Pancreas (tissue), 10 donors: ENCODE results near the gene PAM16. TPM values are rescaled to one million over a fixed set of nuclear protein-coding genes. Genes with fewer than 3 reads are reported as not detected.

Experiments
- ATAC-seq, 4 donors: fragments of 200-7000 bp; cut with Tn5 transposase; one replicate each; pipeline versions ENCODE4 v1.8.0 to v1.9.1; 2020; ENCODE audit warnings: mild to moderate bottlenecking in 4 of 4, moderate library complexity in 4 of 4
- DNase-seq, 6 donors: peaks; one replicate each; pipeline ENCODE4 v3.0.0-alpha.2; 2020
- FAIRE-seq: peaks from 2 replicates; lab custom pipeline; 2012; peaks lifted over from hg19 to GRCh38; lab: Jason Lieb, UNC
- H3K27ac ChIP-seq, 4 donors: fragments of 200-600 bp; sonication (generic); 1 replicate in 3 of 4; 2 replicates in 1 of 4; pipeline versions ENCODE4 v1.5.0 to v1.8.0; 2020
- H3K27me3 ChIP-seq, 4 donors: fragments of 200-600 bp; one replicate each; pipeline ENCODE4 v1.8.0; 2021
- H3K36me3 ChIP-seq, 3 donors: fragments of 200-600 bp; sonication (generic) in 1 of 3; one replicate each; pipeline versions ENCODE4 v1.5.0 to v1.8.0; 2020 to 2021
- H3K4me1 ChIP-seq, 3 donors: fragments of 200-600 bp; one replicate each; pipeline ENCODE4 v1.8.0; 2021
- H3K4me3 ChIP-seq, 4 donors: fragments of 200-600 bp; sonication (generic) in 2 of 4; one replicate each; pipeline versions ENCODE4 v1.5.0 to v1.8.0; 2020 to 2021
- H3K9me3 ChIP-seq, 4 donors: fragments of 200-600 bp; one replicate each; pipeline ENCODE4 v1.8.0; 2021
- WGBS, 2 donors: extraction: QIAGEN DNeasy Blood & Tissue Kit; methylation state at CpG; one replicate each; pipeline ENCODE4 v1.1.7; 2013; 5-methylcytosine and 5-hydroxymethylcytosine counted together
- intact Hi-C, 3 donors: fragments of 100-400 bp; cut with DNase I; formaldehyde crosslinking; loops; one replicate each; pipeline versions ENCODE4 v1.11.1 to v1.14.2; 2022
- polyA plus RNA-seq, 2 donors: library from polyadenylated mRNA; stranded (reverse); fragments of 200-250 nt; gene quantifications; one replicate each; pipeline ENCODE4 v1.2.3, GENCODE V29; 2013
- total RNA-seq, 6 donors: library from RNA; stranded (reverse); fragmentation: NEBNext Ultra II Directional in 4 of 6; extraction: Animal tissue kit (Norgen Biotek cat#: 25700) in 4 of 6; gene quantifications; one replicate each; pipeline versions ENCODE4 v1.2.1 to v1.2.4, GENCODE V29; 2021 to 2023
- TF ChIP-seq, protein P1 (sequence below), 4 donors: fragments of 200-600 bp; sonication (generic) in 3 of 4; IDR thresholded peaks; one replicate each; pipeline versions ENCODE4 v1.5.0 to v1.8.0; 2021; ENCODE audit warnings: antibody characterized with exemption in 4 of 4
- donor health status: healthy with polysubstance abuse.
- donor health status: DM: no; HTN: no; CAD: no; lungs with moderate emphysema.
- donor health status: DM: no; HTN: no; CAD: no.
- donor health status: control.
- donor health status: control.
- donor health status: Bipolar disorder and iron deficiency.
- donor health status: DM: yes; HTN: yes; CAD: no.
- donor health status: DM: no; HTN: no; CAD: no.
- donor health status: DM: no; HTN: no; CAD: no.
- donor health status: DM: yes; HTN: yes; CAD: no.

Gene PAM16
- total and polyA plus RNA-seq, 8 donors, result 12.2 to 106 (median 27.2) TPM

DNA sequence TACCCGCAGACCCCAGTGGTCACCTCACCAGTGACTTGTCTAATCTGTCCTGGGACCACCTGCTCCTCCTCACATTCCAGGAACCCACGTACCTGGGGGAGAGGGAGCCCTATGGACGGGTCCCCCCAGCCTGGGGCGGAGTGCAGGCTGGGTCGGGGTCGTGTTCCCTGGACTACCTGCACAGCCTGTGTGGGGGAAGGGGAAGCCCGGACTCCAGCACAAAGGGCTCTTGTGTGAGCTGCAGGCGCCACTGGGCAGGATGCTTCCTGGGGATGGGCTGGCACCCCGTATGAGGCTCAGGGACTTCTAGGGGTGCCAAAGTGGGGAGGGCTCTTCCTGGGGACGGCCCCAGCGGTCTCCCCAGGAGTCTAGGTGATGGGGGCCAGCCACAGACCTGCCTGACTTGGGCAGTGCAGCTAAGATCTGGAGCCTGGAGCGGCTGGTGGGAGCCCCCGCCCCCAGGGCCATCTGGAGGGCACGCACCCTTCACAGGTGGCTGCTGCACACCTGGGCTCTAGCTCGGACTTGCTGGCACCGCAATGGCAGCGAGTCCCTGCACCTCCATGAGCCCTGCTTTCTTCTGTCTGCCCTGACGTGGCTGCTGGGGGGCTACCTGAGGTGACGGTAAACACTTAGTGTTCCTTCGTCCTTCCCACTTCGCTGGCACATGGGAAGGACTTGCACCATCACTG is 28.0 kb upstream of the PAM16 start:
- peak in 2 of 6 donors; percentile 32 to 64 for DNase-seq
- no peak for ATAC-seq
- TF ChIP-seq, protein P1, sequence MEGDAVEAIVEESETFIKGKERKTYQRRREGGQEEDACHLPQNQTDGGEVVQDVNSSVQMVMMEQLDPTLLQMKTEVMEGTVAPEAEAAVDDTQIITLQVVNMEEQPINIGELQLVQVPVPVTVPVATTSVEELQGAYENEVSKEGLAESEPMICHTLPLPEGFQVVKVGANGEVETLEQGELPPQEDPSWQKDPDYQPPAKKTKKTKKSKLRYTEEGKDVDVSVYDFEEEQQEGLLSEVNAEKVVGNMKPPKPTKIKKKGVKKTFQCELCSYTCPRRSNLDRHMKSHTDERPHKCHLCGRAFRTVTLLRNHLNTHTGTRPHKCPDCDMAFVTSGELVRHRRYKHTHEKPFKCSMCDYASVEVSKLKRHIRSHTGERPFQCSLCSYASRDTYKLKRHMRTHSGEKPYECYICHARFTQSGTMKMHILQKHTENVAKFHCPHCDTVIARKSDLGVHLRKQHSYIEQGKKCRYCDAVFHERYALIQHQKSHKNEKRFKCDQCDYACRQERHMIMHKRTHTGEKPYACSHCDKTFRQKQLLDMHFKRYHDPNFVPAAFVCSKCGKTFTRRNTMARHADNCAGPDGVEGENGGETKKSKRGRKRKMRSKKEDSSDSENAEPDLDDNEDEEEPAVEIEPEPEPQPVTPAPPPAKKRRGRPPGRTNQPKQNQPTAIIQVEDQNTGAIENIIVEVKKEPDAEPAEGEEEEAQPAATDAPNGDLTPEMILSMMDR (IDR thresholded peaks at IDR 0.05), result no peak
- FAIRE-seq, result no peak
- intact Hi-C loops, result no loop called here
- no peaks in the 10 kb centered on the region for H3K9me3 ChIP-seq
- H3K4me3 ChIP-seq, result no peak overlapping the region
- WGBS, 2 donors, result 81 to 84% methylated on average over 20 to 21 of the region's 21 CpGs
- H3K36me3 ChIP-seq, result peaks cover 0 to 20% (median 0%) of the 10 kb centered on the region in 3 donors
- peaks cover 0 to 21% (median 21%) of the 10 kb centered on the region in 3 donors for H3K4me1 ChIP-seq
- H3K27me3 ChIP-seq, result no peaks in the 10 kb centered on the region
- H3K27ac ChIP-seq, result no peak overlapping the region

DNA sequence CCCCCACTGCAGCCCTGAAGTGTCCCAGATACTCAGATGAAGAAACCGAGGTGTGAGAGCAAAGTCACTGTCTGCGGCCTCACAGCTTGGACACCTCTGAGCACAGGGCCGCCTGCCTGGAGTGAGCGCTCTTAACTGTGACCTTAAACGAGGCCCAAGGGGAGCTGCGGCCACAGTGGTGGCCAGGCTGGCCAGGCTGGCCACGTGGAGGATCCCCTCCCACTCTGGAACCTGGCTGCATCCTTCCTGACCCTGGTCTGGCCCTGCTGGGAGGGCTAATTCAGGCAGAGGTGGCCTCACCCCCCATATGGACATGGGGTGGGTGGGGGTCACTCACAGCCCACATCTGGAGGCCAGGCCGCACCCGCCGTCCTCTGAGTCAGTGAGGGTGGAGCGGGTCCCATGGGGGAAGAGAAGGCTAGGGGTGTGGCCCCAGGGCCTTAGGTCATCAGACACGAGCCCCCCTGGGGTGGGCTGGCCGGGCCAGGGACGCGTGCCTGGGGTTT is 27.1 kb upstream of the PAM16 start:
- Histone ChIP-seq H3K27me3 (no peaks in the 10 kb centered on the region), H3K36me3 (peaks cover 0 to 12% (median 0%) of the 10 kb centered on the region in 3 donors), H3K4me1 (peaks cover 0 to 25% (median 24%) of the 10 kb centered on the region in 3 donors), H3K27ac (no peak overlapping the region), H3K4me3 (no peak overlapping the region), H3K9me3 (no peaks in the 10 kb centered on the region)
- DNase-seq, result peak in 2 of 6 donors; percentile 27 to 70
- intact Hi-C loops, result no loop called here
- no peak for FAIRE-seq
- TF ChIP-seq, protein P1 (IDR thresholded peaks at IDR 0.05), result no peak
- ATAC-seq, result no peak
- WGBS, 2 donors, result 83 to 92% methylated on average over 15 of the region's 15 CpGs

DNA sequence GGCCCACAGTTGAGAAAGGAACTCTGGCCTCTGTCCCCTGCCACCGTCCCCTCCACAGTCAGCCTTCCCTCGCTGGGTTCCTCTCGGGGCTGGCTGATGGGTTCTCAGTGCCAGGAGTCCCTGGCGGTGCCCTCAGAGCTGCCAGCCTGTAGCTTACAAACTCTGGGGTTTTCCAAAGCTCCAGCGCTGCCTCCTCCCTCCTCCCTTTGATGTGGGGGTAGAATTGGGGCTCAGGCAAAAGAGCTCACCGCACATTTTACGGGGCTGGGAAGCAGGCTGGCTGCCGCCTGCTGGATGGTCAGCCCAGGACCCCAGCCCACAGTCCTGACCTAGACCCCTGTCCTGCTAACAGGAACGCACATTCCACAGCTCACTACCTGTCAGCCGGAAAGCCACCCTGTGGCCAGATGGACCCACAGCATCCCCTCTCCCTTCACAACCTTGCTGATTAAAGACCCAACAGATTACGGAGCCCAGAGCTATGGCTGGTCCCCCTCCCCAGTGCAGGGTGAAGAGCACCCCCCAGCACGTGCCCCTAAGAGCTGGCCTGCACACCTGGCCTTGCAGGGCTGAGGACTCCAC is 26.5 kb upstream of the PAM16 start:
- DNase-seq, result peak in 1 of 6 donors; percentile 60
- WGBS, 2 donors, result 62 to 68% methylated on average over 12 of the region's 12 CpGs
- ATAC-seq, result peak in 1 of 4 donors; percentile 6
- H3K27me3 ChIP-seq, result no peaks in the 10 kb centered on the region
- H3K9me3 ChIP-seq, result no peaks in the 10 kb centered on the region
- intact Hi-C loops, result no loop called here
- peaks cover 0 to 25% (median 24%) of the 10 kb centered on the region in 3 donors for H3K4me1 ChIP-seq
- H3K36me3 ChIP-seq, result peaks cover 0 to 7% (median 0%) of the 10 kb centered on the region in 3 donors
- no peak for FAIRE-seq
- peak overlapping the region in 3 of 4 donors; percentile 33 to 92 (median 86) for H3K27ac ChIP-seq
- TF ChIP-seq, protein P1 (IDR thresholded peaks at IDR 0.05), result no peak
- H3K4me3 ChIP-seq, result no peak overlapping the region

DNA sequence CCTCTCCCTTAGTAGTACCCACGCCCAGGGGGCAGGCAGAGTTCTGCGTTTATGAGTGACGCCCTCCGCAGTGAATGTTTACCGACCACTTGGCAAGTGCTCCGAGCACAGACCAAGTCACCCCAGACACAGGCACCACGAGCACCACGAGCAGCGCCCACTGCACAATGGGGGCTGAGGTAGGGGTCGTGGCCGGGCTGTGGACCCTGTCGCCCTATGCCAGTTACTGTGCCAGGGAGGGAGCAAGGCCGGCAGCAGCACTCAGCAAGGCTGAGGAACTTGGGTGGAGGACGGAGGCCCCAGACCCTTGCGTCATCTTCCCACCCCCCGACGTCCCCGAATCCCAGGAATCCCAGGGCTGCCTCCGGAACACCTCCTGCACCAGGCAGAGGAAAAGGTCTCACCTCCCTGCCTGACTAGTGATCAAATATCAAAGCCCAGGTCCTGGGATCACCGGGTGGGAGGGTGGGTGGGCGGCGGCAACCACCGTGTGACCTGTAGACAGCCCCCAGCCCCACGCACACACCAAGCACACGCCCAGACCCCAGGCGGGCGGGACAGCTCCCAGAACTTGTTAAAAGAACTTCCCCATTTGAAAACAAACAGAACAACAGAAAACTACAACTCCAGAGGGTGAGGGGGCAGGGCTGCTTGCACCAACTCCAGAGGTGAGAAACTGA is 25.9 kb upstream of the PAM16 start:
- H3K36me3 ChIP-seq, result peaks cover 0 to under 1% (median 0%) of the 10 kb centered on the region in 3 donors
- no peaks in the 10 kb centered on the region for H3K9me3 ChIP-seq
- 77 to 79% methylated on average over 27 of the region's 27 CpGs for WGBS, 2 donors
- DNase-seq (peak in 1 of 6 donors; percentile 75), ATAC-seq (no peak), FAIRE-seq (no peak)
- H3K4me1 ChIP-seq, result peaks cover 0 to 25% (median 24%) of the 10 kb centered on the region in 3 donors
- TF ChIP-seq, protein P1 (IDR thresholded peaks at IDR 0.05), result no peak
- peak overlapping the region in 1 of 4 donors; percentile 4 for H3K4me3 ChIP-seq
- H3K27me3 ChIP-seq, result no peaks in the 10 kb centered on the region
- intact Hi-C loops, result no loop called here
- H3K27ac ChIP-seq, result peak overlapping the region in 3 of 4 donors; percentile 69 to 92 (median 86)
